Measurements from ENCODE around the gene MYRFL.

- TF ChIP-seq CTCF (IDR thresholded peaks at IDR 0.05; ENCODE audit: insufficient read depth, low read depth, low read length): no peak
- TF ChIP-seq EZH2 (IDR thresholded peaks at IDR 0.05; ENCODE audit: insufficient read depth, low read length): no peak
Observed at GRCh38 chr12:69921831-69922230, 96.8 kb downstream of the MYRFL start.

Data from astrocyte (in vitro differentiated cells and primary cell).